IMR-90 (cell line): ENCODE measurements around the gene API5. TPM values are rescaled to one million over a fixed set of nuclear protein-coding genes. Genes with fewer than 3 reads are reported as not detected.

Source experiments
- ATAC-seq: fragments of 200-7000 bp; cut with Tn5 transposase; 2 replicates; pipeline ENCODE4 v1.9.1; 2020; ENCODE audit warnings: low read depth, mild to moderate bottlenecking, moderate library complexity
- BruUV-seq: library from RNA; stranded (reverse); fragments of 400-500 nt; replicated peaks from 2 replicates; lab custom pipeline; 2021; lab: Mats Ljungman, UMichigan
- CTCF ChIA-PET: fragments of 300-600 bp; formaldehyde crosslinking; extraction: SDS; loops from one replicate; lab custom pipeline; 2021; ENCODE audit warnings: antibody characterized with exemption; lab: Yijun Ruan, JAX
- POLR2A ChIA-PET: fragments of 300-600 bp; sonication (Branson Sonifier 250); formaldehyde crosslinking; loops from one replicate; lab custom pipeline; 2022; ENCODE audit warnings: antibody characterized with exemption; ENCODE audit not compliant: unreplicated experiment; lab: Charles Lee
- DNase-seq: peaks from one replicate; pipeline ENCODE4 v3.0.0; 2013
- H2AFZ ChIP-seq: replicated peaks from 2 replicates; pipeline ENCODE3; 2013; ENCODE audit warnings: low read length, mild to moderate bottlenecking; ENCODE audit not compliant: poor library complexity
- H2AK5ac ChIP-seq: 2 replicates; pipeline ENCODE4 v1.6.1; 2013; ENCODE audit warnings: low read depth, low read length, inconsistent platforms
- H2AK9ac ChIP-seq: replicated peaks from 2 replicates; pipeline ENCODE3; 2013; ENCODE audit warnings: mild to moderate bottlenecking, low read depth, low read length, moderate library complexity; ENCODE audit not compliant: poor library complexity
- H2BK120ac ChIP-seq: 2 replicates; pipeline ENCODE4 v1.6.1; 2013; ENCODE audit warnings: low read depth, low read length, inconsistent platforms
- H2BK15ac ChIP-seq: 3 replicates; pipeline ENCODE4 v1.6.1; 2013; ENCODE audit warnings: low read depth, low read length, inconsistent platforms
- H2BK20ac ChIP-seq: 2 replicates; pipeline ENCODE4 v1.6.1; 2013; ENCODE audit warnings: low read depth, mild to moderate bottlenecking, inconsistent platforms, low read length, moderate library complexity
- H2BK5ac ChIP-seq: 2 replicates; pipeline ENCODE4 v1.6.1; 2013; ENCODE audit warnings: mild to moderate bottlenecking, low read depth, low read length, inconsistent platforms; ENCODE audit not compliant: poor library complexity, severe bottlenecking
- H3K14ac ChIP-seq: replicated peaks from 2 replicates; pipeline ENCODE4 v1.6.1; 2013; ENCODE audit warnings: low read depth, low read length, inconsistent platforms
- H3K18ac ChIP-seq: 2 replicates; pipeline ENCODE4 v1.6.1; 2013; ENCODE audit warnings: low read depth, low read length, control low read depth
- H3K23ac ChIP-seq: 2 replicates; pipeline ENCODE4 v1.6.1; 2013; ENCODE audit warnings: low read depth, low read length, inconsistent platforms
- H3K27ac ChIP-seq: 2 replicates; pipeline ENCODE4 v1.5.1; 2013; ENCODE audit warnings: mild to moderate bottlenecking, control low read depth, low read length; ENCODE audit not compliant: insufficient read depth
- H3K27me3 ChIP-seq: 2 replicates; pipeline ENCODE4 v1.6.1; 2013; ENCODE audit warnings: low read length; ENCODE audit not compliant: control insufficient read depth, insufficient read depth
- H3K36me3 ChIP-seq: 2 replicates; pipeline ENCODE4 v1.6.1; 2013; ENCODE audit warnings: low read length, mixed read lengths; ENCODE audit not compliant: control insufficient read depth, insufficient read depth
- H3K4ac ChIP-seq: 2 replicates; pipeline ENCODE4 v1.6.1; 2013; ENCODE audit warnings: low read depth, low read length, inconsistent platforms
- H3K4me1 ChIP-seq: 2 replicates; pipeline ENCODE4 v1.6.1; 2013; ENCODE audit warnings: low read length, mixed read lengths; ENCODE audit not compliant: control insufficient read depth, insufficient read depth
- H3K4me2 ChIP-seq: 2 replicates; pipeline ENCODE4 v1.6.1; 2013; ENCODE audit warnings: low read depth, mild to moderate bottlenecking, control low read depth, low read length, moderate library complexity
- H3K4me3 ChIP-seq: 2 replicates; pipeline ENCODE4 v1.5.1; 2013; ENCODE audit warnings: low read depth, mild to moderate bottlenecking, control low read depth, low read length, moderate library complexity; ENCODE audit not compliant: insufficient read depth
- H3K56ac ChIP-seq: 2 replicates; pipeline ENCODE4 v1.6.1; 2013; ENCODE audit warnings: low read length, inconsistent platforms; ENCODE audit not compliant: insufficient read depth; ENCODE audit errors: extremely low read depth
- H3K79me1 ChIP-seq, 2 experiments: 2 replicates each; pipeline ENCODE4 v1.6.1; 2013; ENCODE audit warnings: low read length in 2 of 2, inconsistent platforms in 1 of 2, low read depth in 1 of 2
- H3K9ac ChIP-seq: 2 replicates; pipeline ENCODE4 v1.6.1; 2013; ENCODE audit warnings: low read depth, low read length, control low read depth
- H3K9me1 ChIP-seq: 2 replicates; pipeline ENCODE4 v1.6.1; 2013; ENCODE audit warnings: low read length, inconsistent platforms; ENCODE audit not compliant: insufficient read depth
- H3K9me3 ChIP-seq: 2 replicates; pipeline ENCODE4 v1.6.1; 2013; ENCODE audit warnings: low read length; ENCODE audit not compliant: control insufficient read depth, insufficient read depth
- H4K20me1 ChIP-seq: 2 replicates; pipeline ENCODE4 v1.6.1; 2013; ENCODE audit warnings: low read length, inconsistent platforms; ENCODE audit not compliant: insufficient read depth
- H4K5ac ChIP-seq: 2 replicates; pipeline ENCODE4 v1.6.1; 2013; ENCODE audit warnings: mild to moderate bottlenecking, low read depth, low read length, control low read depth
- H4K8ac ChIP-seq, 2 experiments: 2 replicates each; pipeline ENCODE4 v1.6.1; 2013; ENCODE audit warnings: low read depth in 2 of 2, low read length in 2 of 2, control low read depth in 1 of 2, inconsistent platforms in 1 of 2
- H4K91ac ChIP-seq: 2 replicates; pipeline ENCODE4 v1.6.1; 2013; ENCODE audit warnings: low read depth, low read length, inconsistent platforms; ENCODE audit not compliant: insufficient read depth
- BHLHE40 ChIP-seq: fragments of 150-350 bp; IDR thresholded peaks from 2 replicates; pipeline ENCODE4 v1.6.1; 2016; ENCODE audit warnings: mild to moderate bottlenecking, low read depth, low read length
- MAZ ChIP-seq: IDR thresholded peaks from 2 replicates; pipeline ENCODE4 v1.6.1; 2012; ENCODE audit warnings: low read depth, mild to moderate bottlenecking, low read length, improper control_type of control experiment, moderate library complexity, borderline replicate concordance
- WGBS, 2 experiments: methylation state at CpG; one replicate each; pipeline versions ENCODE4 v1.1.5 to v1.1.7; 2013; ENCODE audit warnings: missing lambda C conversion rate in 2 of 2; ENCODE audit not compliant: insufficient read length in 1 of 2; ENCODE audit errors: extremely low coverage in 2 of 2; 5-methylcytosine and 5-hydroxymethylcytosine counted together
- dilution Hi-C: fragments of 300-500 bp; cut with HindIII; formaldehyde crosslinking; loops from one replicate; pipeline ENCODE4 v1.14.3; 2018; ENCODE audit warnings: low sequenced_read_pairs; ENCODE audit not compliant: unreplicated experiment
- in situ Hi-C: fragments of 300-500 bp; cut with MboI; formaldehyde crosslinking; loops from 3 replicates; pipeline ENCODE4 v1.14.3; 2019; ENCODE audit warnings: low sequenced_read_pairs, inconsistent platforms, mixed read lengths
- intact Hi-C: fragments of 100-400 bp; cut with micrococcal nuclease; formaldehyde crosslinking; loops from 2 replicates; pipeline ENCODE4 v1.10.0; 2022
- polyA plus RNA-seq, 3 experiments: library from polyadenylated mRNA; depleted of rRNA; stranded (reverse); fragments of >200 nt; gene quantifications; 2 replicates each; pipeline ENCODE4 v1.2.3, GENCODE V29; 2012; ENCODE audit warnings: low replicate concordance in 1 of 3
- total RNA-seq: library from RNA; depleted of rRNA; stranded (reverse); fragments of >200 nt; gene quantifications from 2 replicates; pipeline ENCODE4 v1.2.3, GENCODE V29; 2012
- TF ChIP-seq, protein P1 (sequence below): fragments of 150-350 bp; IDR thresholded peaks from 2 replicates; pipeline ENCODE4 v1.6.1; 2016; ENCODE audit warnings: low read depth, mild to moderate bottlenecking, low read length, moderate library complexity, borderline replicate concordance
- TF ChIP-seq, protein P2 (sequence below): conservative IDR thresholded peaks from 2 replicates; pipeline ENCODE4 v1.5.1; 2012; ENCODE audit warnings: mild to moderate bottlenecking, low read depth, low read length, improper control_type of control experiment

The API5 gene
- total and polyA plus RNA-seq, 2 of the 4 experiments (the other 2 are of a cell fraction): 44.9 to 59.9 TPM

DNA sequence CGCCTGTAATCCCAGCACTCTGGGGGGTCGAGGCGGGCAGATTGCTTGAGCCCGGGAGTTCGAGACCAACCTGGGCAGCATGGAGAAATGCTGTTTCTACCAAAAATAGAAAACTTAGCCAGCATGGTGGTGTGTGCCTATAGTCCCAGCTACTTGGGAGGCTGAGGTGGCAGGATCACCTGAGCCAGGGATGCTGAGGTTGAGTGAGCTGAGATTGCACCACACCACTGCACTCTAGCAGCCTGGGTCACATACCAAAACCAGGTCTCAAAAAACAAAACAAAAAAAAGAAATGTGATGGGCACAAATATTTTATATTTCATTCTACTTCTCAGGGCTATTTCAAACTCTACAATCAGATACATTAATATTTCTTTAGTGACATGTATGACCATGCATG lies 72.6 kb downstream of the API5 start:
- Histone ChIP-seq H2BK20ac (no peak overlapping the region), H3K4me2 (no peak overlapping the region), H3K9me1 (0 out of 2 replicates have a peak, but pooled peaks cover 5% of the 10 kb centered on the region), H3K9me3 (no peaks in the 10 kb centered on the region), H4K8ac (no peak overlapping the region), H2BK120ac (no peak overlapping the region), H3K4ac (no peak overlapping the region), H3K18ac (no peak overlapping the region), H3K79me1 (peaks cover 16 to 33% of the 10 kb centered on the region in 2 experiments), H3K23ac (no peak overlapping the region), H2BK5ac (no peak overlapping the region), H2AFZ (no peak overlapping the region), H3K27ac (no peak overlapping the region), H3K56ac (no peak overlapping the region), H2BK15ac (no peak overlapping the region), H3K4me1 (no peaks in the 10 kb centered on the region), H3K9ac (no peak overlapping the region), H2AK9ac (no peak overlapping the region), H3K36me3 (peaks cover 16% of the 10 kb centered on the region), H4K5ac (no peak overlapping the region), H4K20me1 (no peaks in the 10 kb centered on the region), H4K91ac (no peak overlapping the region), H3K4me3 (no peak overlapping the region), H3K14ac (no peak overlapping the region), H2AK5ac (no peak overlapping the region), H3K27me3 (no peaks in the 10 kb centered on the region)
- ChIA-PET POLR2A (no interaction called here), CTCF (no interaction called here)
- in situ Hi-C loops (no loop called here), dilution Hi-C loops (no loop called here), intact Hi-C loops (no loop called here)
- 100% methylated on average over 2 of the region's 5 CpGs; no CpG with 5 or more reads in 1 of the 2 experiments for WGBS, 2 experiments
- BruUV-seq: no TSS peak
- no peak for DNase-seq
- ATAC-seq: no peak
- TF ChIP-seq, protein P1, sequence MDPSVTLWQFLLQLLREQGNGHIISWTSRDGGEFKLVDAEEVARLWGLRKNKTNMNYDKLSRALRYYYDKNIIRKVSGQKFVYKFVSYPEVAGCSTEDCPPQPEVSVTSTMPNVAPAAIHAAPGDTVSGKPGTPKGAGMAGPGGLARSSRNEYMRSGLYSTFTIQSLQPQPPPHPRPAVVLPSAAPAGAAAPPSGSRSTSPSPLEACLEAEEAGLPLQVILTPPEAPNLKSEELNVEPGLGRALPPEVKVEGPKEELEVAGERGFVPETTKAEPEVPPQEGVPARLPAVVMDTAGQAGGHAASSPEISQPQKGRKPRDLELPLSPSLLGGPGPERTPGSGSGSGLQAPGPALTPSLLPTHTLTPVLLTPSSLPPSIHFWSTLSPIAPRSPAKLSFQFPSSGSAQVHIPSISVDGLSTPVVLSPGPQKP: no peak
- TF ChIP-seq MAZ (no peak), BHLHE40 (no peak)
- TF ChIP-seq, protein P2, sequence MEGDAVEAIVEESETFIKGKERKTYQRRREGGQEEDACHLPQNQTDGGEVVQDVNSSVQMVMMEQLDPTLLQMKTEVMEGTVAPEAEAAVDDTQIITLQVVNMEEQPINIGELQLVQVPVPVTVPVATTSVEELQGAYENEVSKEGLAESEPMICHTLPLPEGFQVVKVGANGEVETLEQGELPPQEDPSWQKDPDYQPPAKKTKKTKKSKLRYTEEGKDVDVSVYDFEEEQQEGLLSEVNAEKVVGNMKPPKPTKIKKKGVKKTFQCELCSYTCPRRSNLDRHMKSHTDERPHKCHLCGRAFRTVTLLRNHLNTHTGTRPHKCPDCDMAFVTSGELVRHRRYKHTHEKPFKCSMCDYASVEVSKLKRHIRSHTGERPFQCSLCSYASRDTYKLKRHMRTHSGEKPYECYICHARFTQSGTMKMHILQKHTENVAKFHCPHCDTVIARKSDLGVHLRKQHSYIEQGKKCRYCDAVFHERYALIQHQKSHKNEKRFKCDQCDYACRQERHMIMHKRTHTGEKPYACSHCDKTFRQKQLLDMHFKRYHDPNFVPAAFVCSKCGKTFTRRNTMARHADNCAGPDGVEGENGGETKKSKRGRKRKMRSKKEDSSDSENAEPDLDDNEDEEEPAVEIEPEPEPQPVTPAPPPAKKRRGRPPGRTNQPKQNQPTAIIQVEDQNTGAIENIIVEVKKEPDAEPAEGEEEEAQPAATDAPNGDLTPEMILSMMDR: no peak
